Loucy (cell line): ENCODE results near the gene DNAJC1.
"Not testable (repeated sequence)": the region's sequence is repeated elsewhere in the genome, so short reads cannot be mapped to it uniquely, and the experiment has no call there.

Source experiments
- H2AFZ ChIP-seq: fragments of 200-600 bp; sonication (generic); 2 replicates; pipeline ENCODE4 v1.6.0; 2016; ENCODE audit warnings: antibody characterized with exemption, mild to moderate bottlenecking, low read length, moderate library complexity
- H3F3A ChIP-seq: fragments of 200-600 bp; 2 replicates; pipeline ENCODE4 v1.6.0; 2016; ENCODE audit warnings: antibody characterized with exemption, low read depth, mild to moderate bottlenecking
- H3K27me3 ChIP-seq: fragments of 200-600 bp; sonication (generic); 2 replicates; pipeline ENCODE4 v1.6.1; 2014; ENCODE audit warnings: low read length, mild to moderate bottlenecking; ENCODE audit not compliant: insufficient read depth, poor library complexity, severe bottlenecking
- H3K36me3 ChIP-seq: fragments of 200-600 bp; sonication (generic); 2 replicates; pipeline ENCODE4 v1.6.1; 2016; ENCODE audit warnings: low read length; ENCODE audit not compliant: insufficient read depth
- H3K4me1 ChIP-seq: fragments of 200-600 bp; sonication (generic); 2 replicates; pipeline ENCODE4 v1.5.1; 2014; ENCODE audit warnings: low read length, mild to moderate bottlenecking; ENCODE audit not compliant: insufficient read depth, poor library complexity, severe bottlenecking
- H3K4me2 ChIP-seq: fragments of 200-600 bp; sonication (generic); 2 replicates; pipeline ENCODE4 v1.6.0; 2014; ENCODE audit warnings: antibody characterized with exemption, low read length, low read depth, mild to moderate bottlenecking; ENCODE audit not compliant: poor library complexity, severe bottlenecking
- H3K4me3 ChIP-seq: fragments of 200-600 bp; sonication (generic); 2 replicates; pipeline ENCODE4 v1.5.1; 2014; ENCODE audit warnings: low read length, mild to moderate bottlenecking, mixed read lengths; ENCODE audit not compliant: poor library complexity, severe bottlenecking
- H3K79me2 ChIP-seq: fragments of 200-600 bp; sonication (generic); 2 replicates; pipeline ENCODE4 v1.6.1; 2014; ENCODE audit warnings: low read length; ENCODE audit not compliant: insufficient read depth
- H3K9ac ChIP-seq: fragments of 200-600 bp; sonication (generic); 2 replicates; pipeline ENCODE4 v1.6.0; 2014; ENCODE audit warnings: mild to moderate bottlenecking, low read depth, low read length, moderate library complexity; ENCODE audit not compliant: poor library complexity, severe bottlenecking
- H3K9me2 ChIP-seq: fragments of 200-600 bp; sonication (generic); replicated peaks from 2 replicates; pipeline ENCODE4 v1.6.1; 2016; ENCODE audit warnings: low read depth, low read length, mixed read lengths
- H3K9me3 ChIP-seq: fragments of 200-600 bp; sonication (generic); 2 replicates; pipeline ENCODE4 v1.6.1; 2014; ENCODE audit warnings: mild to moderate bottlenecking, antibody characterized with exemption, low read length, low read depth; ENCODE audit not compliant: insufficient read depth
- H4K20me1 ChIP-seq: fragments of 200-600 bp; sonication (generic); 2 replicates; pipeline ENCODE4 v1.6.0; 2014; ENCODE audit warnings: antibody characterized with exemption, low read length, mild to moderate bottlenecking; ENCODE audit not compliant: insufficient read depth, poor library complexity, severe bottlenecking
- EZH2phosphoT487 ChIP-seq: fragments of 200-600 bp; IDR thresholded peaks from 2 replicates; pipeline ENCODE4 v1.6.1; 2018; ENCODE audit warnings: antibody characterized with exemption, mild to moderate bottlenecking, moderate library complexity, borderline replicate concordance
- TF ChIP-seq, protein P1 (sequence below): fragments of 200-600 bp; sonication (generic); conservative IDR thresholded peaks from 2 replicates; pipeline ENCODE4 v1.5.1; 2014; ENCODE audit warnings: mild to moderate bottlenecking, antibody characterized with exemption, low read length

The DNAJC1 gene

DNA sequence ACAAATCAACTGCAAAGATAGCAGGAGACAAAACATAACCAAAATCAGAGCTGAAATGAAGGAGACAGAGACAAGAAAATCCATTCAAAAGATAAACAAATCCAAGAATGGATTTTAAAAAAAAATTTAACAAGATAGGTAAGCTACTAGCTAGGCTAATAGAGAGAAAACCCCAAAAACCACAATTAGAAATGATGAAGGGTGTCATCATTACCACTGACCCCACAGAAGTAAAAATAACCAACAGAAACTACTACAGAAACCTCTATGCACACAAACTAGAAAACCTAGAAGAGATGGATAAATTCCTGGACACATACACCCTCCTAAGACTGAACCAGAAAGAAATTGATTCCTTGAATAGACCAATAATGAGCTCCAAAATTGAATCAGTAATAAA, 117.6 kb downstream of the DNAJC1 start:
- Histone ChIP-seq H3K79me2 (peaks cover 48% of the 10 kb centered on the region; the same call in 1 of the 2 replicates), H4K20me1 (peaks cover 14% of the 10 kb centered on the region), H3K9me3 (peaks cover 9% of the 10 kb centered on the region), H3K4me2 (no peak overlapping the region), H3K4me3 (no peak overlapping the region), H3K9me2 (no peaks in the 10 kb centered on the region), H3F3A (no peaks in the 10 kb centered on the region), H2AFZ (no peak overlapping the region), H3K9ac (no peak overlapping the region), H3K4me1 (peaks cover 16% of the 10 kb centered on the region), H3K27me3 (no peaks in the 10 kb centered on the region), H3K36me3 (peaks cover 23% of the 10 kb centered on the region)
- TF ChIP-seq, protein P1, sequence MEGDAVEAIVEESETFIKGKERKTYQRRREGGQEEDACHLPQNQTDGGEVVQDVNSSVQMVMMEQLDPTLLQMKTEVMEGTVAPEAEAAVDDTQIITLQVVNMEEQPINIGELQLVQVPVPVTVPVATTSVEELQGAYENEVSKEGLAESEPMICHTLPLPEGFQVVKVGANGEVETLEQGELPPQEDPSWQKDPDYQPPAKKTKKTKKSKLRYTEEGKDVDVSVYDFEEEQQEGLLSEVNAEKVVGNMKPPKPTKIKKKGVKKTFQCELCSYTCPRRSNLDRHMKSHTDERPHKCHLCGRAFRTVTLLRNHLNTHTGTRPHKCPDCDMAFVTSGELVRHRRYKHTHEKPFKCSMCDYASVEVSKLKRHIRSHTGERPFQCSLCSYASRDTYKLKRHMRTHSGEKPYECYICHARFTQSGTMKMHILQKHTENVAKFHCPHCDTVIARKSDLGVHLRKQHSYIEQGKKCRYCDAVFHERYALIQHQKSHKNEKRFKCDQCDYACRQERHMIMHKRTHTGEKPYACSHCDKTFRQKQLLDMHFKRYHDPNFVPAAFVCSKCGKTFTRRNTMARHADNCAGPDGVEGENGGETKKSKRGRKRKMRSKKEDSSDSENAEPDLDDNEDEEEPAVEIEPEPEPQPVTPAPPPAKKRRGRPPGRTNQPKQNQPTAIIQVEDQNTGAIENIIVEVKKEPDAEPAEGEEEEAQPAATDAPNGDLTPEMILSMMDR, result no peak
- TF ChIP-seq EZH2phosphoT487, result no peak

DNA sequence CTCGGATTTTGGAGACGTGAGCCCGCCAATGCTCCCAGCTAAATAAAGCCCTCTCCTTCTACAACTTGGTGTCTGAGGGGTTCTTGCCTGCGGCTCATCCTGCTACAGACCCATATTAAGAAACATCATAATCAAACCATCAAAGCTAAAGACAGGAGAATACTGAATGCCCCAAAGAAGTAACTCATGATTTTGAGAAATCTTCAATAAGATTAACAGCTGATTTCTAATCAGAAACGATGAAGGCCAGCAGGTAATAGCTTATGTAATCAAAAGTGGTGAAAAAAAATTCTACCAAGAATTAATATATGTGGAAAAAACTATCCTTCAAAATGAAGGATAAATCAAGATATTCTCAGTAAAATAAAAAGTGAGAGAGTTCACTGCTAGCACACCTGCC, 130.3 kb downstream of the DNAJC1 start:
- H3K9ac ChIP-seq, result no peak overlapping the region
- H3K4me2 ChIP-seq, result no peak overlapping the region
- no peaks in the 10 kb centered on the region for H3K4me1 ChIP-seq
- H3F3A ChIP-seq, result no peaks in the 10 kb centered on the region
- H3K9me2 ChIP-seq, result no peaks in the 10 kb centered on the region
- no peaks in the 10 kb centered on the region for H3K79me2 ChIP-seq
- H4K20me1 ChIP-seq, result no peaks in the 10 kb centered on the region
- TF ChIP-seq EZH2phosphoT487, result no peak
- TF ChIP-seq, protein P1, result no peak
- H2AFZ ChIP-seq, result no peak overlapping the region
- no peak overlapping the region for H3K4me3 ChIP-seq
- H3K27me3 ChIP-seq, result no peaks in the 10 kb centered on the region
- H3K9me3 ChIP-seq, result peaks cover 9% of the 10 kb centered on the region; the same call in 1 of the 2 replicates
- H3K36me3 ChIP-seq, result peaks cover 24% of the 10 kb centered on the region

DNA sequence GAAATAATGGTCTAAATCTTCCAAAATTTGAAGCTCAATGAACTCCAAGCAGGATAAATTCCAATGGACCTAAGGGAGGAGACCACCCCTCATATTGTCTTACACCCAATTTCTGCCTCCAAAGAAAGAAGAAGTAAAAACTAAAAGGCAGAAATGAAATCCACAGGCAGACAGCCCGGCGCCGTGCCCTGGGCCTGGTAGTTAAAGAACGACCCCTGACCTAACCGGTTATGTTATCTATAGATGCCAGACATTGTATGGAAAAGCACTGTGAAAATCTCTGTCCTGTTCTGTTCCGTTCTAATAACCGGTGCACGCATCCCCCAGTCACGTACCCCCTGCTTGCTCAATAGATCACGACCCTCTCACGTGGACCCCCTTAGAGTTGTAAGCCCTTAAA, 130.8 kb downstream of the DNAJC1 start:
- not testable (repeated sequence) for H3K4me3 ChIP-seq, H4K20me1 ChIP-seq, H3K79me2 ChIP-seq, H3K9me2 ChIP-seq, H3K4me1 ChIP-seq, H3K27me3 ChIP-seq, H3K4me2 ChIP-seq, H3F3A ChIP-seq, H3K9ac ChIP-seq, H3K9me3 ChIP-seq, H2AFZ ChIP-seq
- H3K36me3 ChIP-seq, result peaks cover 24% of the 10 kb centered on the region

DNA sequence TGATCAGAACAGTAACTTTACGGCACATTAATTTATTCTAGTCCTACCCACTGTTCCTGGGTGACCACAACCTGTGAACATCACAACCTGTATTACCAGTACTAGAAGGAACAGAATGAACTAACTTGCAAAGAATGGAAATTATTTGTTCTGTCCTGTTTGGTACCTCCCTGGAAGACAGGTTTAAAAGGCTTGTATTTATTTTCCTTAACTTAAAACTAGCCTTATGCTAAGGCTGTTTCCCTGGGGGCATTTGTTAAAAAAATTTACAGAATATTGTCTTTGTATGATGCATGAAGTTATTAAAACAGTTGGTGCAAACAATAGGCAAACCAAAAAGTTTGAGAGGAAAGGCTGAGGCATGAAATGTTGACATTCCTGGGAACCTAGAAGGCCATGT, 132.7 kb downstream of the DNAJC1 start:
- TF ChIP-seq EZH2phosphoT487, result no peak
- TF ChIP-seq, protein P1, result no peak

DNA sequence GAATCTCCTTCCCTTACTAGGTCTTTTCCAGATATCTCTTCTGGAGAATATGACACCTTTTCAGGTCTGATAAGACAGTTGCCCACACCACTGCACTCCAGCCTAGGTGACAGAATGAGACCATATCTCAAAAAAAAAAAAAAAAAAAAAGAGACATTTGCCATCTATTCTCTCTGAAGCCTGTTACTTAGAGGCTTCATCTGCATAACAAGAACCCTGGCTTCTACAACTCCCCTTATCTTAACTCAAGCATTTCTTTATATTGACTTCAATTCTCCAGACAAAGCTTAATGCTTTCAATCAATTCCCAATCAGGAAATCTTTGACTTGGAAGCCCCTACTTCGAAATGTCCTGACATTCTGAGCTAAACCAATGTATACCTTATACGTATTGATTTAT, 134.4 kb downstream of the DNAJC1 start:
- peaks cover 13% of the 10 kb centered on the region for H3K36me3 ChIP-seq
- not testable (repeated sequence) for H3K9ac ChIP-seq, H3K4me3 ChIP-seq, H3K4me1 ChIP-seq, H3K9me2 ChIP-seq, H3K4me2 ChIP-seq, H3K79me2 ChIP-seq, H3K27me3 ChIP-seq, H3K9me3 ChIP-seq, H4K20me1 ChIP-seq, H2AFZ ChIP-seq, H3F3A ChIP-seq

More for the DNA sequence above, 132.7 kb downstream of the DNAJC1 start:
- Histone ChIP-seq H3K9me2 (no peaks in the 10 kb centered on the region), H2AFZ (no peak overlapping the region), H3K9ac (no peak overlapping the region), H3K27me3 (no peaks in the 10 kb centered on the region), H3K4me3 (no peak overlapping the region), H3K36me3 (peaks cover 21% of the 10 kb centered on the region), H3K4me1 (no peaks in the 10 kb centered on the region), H4K20me1 (no peaks in the 10 kb centered on the region), H3K79me2 (no peaks in the 10 kb centered on the region), H3K9me3 (peaks cover 9% of the 10 kb centered on the region; the same call in 1 of the 2 replicates), H3K4me2 (no peak overlapping the region), H3F3A (no peaks in the 10 kb centered on the region)
